GM19240 (cell line): Measurements from ENCODE around the gene DUSP19.
A peak's percentile ranks its signal among the peaks of the same experiment; 100 is the strongest.

Source experiments
- DNase-seq: peaks from one replicate; pipeline ENCODE4 v3.0.0; 2011; ENCODE audit warnings: low spot score; ENCODE audit not compliant: insufficient read length

Gene DUSP19

DNA sequence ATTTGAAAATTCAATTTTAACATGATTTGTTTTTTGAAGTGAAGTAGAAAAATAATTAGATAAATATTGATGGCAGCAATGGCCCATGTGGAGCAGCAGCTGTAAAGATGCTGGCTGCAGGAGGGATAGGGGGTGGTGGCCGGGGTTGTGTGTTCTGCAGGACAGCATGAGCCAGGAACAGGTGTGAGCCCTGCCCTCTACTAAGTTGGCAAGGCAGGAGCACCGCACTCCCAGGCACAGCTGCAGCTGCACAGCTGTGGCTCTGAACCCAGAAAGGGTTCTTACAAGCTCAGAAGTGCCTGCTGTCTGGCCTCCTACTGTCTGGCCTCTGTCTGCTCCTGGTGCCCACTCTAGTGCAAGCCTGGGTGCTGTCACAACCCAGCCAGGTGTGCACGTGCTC, 10.0 kb upstream of the DUSP19 start:
- DNase-seq: no peak

DNA sequence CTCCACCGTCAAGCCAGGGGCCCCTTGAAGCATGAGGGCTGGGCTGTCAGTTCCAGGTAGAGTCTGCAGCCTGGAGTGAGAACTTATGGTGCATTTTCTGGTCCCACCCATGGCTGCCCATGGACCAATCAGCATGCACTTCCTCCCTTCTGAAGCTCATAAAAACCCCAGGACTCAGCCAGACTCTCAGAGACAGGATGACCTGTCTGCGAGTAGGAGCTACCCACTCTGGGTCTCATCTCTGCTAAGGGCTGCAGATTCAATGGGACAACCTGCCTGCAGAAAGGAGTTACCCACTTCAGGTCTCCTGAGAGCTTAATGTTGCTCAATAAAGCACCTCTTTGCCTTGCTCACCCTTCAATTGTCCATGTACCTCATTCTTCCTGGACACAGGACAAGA, 9.4 kb upstream of the DUSP19 start:
- no peak for DNase-seq

DNA sequence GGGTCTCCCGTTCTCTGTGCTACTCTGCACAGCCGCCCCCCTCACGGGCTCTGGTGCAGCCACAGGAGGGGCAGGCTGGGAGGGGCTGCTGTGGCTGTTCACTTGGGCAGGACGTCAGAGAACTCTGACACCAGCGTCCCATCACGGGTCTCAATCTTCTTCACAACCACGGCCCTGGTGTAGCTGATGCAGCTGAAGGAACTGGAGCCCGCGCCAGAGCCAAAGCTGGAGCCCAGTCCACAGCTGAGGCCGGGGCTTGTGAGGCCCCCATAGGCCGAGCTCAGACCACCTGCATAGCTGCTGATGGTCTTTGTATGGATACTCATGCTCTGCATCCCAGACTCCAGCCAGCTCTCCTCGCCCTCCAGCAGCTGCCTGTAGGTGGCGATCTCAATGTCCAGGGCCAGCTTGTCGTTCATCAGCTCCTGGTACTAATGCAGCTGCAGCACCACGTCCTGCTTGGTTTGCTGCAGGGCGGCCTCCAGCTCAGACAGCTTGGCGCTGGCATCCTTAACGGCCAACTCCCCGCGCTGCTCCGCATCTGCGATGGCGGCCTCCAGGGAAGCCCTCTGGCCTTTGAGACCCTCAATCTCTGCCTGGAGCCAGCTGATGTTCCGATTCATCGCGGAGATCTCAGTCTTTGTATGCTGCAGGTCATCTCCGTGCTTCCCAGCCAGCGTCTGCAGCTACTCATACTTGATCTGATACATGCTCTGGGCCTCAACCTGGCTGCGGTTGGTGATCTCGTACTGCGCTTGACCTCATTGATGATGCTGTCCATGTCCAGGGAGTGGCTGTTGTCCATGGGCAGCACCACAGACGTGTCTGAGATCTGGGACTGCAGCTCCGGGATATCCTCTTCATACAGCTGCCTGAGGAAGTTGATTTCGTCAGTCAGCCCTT, 7.4 kb upstream of the DUSP19 start:
- no peak for DNase-seq

DNA sequence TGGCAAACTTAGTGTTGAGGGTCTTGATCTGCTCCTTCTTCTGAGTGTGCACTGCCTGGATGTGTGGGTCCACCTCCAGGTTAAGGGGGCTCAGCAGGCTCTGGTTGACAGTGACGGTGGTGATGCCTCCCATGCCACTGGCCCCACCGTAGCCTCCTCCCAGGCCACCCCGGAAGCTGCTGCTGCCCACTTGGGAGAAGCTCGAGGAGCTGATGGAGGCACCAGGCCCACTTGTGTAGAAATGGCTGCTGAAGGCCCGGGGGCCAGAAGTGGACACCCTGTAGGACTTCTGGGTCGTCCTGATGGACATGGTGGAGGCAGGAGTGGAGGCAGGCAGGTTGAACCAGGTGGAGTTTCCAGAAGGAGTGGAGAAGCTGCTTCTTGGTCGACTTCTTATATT, 6.4 kb upstream of the DUSP19 start:
- DNase-seq: no peak

DNA sequence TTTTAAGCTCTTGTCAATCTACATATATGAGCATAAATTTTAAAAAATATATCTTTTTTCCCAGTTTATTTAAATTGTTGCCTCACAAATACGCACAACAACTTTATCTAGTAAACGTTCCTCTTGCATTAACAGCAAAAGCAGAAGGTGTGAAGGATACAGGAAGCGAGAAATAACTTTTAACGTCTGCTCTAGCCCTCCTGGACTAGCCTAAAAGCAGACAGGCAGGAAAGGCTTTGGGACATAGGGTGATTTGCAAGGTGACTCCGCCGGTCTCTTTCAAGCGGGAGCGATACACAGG, 434 bp upstream of the DUSP19 start:
- no peak for DNase-seq

DNA sequence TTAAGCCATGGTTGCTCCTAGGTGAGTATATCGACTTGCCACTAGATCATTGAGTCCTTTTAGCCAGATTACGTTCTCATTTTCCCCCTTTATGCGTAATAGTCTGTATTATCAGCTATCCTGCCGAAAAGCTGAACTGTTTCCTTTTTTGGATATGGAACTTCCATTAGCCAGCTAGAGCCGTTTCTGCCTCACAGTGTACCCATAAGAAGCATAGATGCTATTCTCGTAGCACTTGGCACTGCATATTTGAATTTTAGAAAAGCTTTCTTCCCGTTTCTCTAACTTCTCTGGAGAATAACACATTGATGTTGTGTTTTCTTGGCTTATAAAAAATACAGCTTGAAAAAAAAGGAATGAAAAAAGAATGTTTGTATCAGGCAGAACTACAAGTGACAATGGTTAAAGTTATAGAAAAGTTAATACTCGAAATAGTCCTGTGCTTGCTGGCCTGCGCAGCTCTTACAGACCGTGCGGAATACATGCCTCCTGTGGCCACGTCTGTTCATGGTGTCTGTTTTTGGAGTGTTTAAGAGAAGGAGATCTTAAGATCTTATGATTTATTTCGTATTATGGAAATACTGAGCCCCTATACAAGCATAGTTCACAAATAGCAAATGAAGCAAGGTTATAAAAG, 710 bp downstream of the DUSP19 start:
- no peak for DNase-seq

DNA sequence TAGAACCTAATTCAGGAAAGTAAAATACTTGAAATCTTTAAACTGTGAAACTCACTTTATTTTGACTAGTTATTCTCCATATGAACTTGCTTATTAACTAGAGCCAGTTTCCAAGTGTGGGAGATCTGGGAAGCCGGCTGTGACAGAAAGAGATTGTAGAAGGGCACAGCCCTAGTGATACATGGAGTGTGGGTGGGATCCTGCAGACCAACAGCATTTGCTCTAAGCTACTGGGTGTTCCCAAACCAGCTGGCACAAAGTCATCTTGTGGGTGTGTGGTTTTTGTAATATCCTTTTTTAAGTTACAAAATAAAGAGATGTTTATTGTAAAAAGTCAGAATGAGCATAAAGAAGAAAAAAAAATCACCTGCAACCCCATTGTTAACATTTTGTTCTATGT, 3.4 kb downstream of the DUSP19 start:
- no peak for DNase-seq

DNA sequence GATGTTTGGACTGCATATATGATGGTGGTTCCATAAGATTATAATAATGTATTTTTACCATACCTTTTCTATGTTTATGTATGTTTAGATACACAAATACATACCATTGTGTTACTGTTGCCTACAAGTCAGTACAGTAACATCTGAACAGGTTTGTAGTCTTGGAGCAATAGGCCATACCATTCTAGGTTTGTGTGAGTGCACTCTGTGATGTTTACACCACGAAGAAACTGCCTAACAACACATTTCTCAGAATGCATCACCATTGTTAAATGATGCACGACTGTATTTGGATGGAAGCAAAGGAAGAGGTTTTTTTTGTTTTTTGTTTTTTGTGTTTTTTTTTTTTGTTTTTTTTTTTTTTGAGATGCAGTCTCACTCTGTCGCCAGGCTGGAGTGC, 9.5 kb downstream of the DUSP19 start:
- no peak for DNase-seq

DNA sequence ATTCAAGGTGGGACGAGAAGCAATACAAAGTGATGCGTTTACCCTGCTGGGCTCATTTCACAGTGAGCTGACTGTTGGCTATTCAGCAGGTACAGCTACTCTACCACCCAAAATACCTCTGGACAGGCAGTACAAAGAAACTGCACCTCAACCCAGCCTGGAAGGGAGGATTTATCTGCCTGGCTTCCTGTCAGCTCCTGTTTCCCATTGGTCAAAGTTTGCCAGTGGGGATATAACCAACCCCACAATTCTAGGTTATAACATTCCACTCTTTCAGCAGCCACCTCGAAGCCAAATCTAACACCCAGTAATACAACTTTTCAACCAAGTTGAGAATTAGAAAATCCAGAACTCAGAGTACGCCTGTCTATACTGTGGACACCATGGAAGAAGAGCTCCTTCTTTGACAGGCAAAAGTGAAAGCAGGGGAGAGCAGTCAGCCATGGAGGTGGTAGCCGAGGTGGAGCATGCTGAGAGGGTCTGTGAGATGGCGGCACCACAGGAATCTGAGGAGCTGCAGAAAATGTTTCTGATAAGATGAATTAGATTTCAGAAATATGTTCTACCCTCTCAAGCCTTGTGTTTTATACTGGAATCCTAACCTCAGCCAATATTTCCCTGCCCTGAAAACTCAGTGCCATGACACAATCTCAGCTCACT, 10.8 kb downstream of the DUSP19 start:
- DNase-seq: peak; percentile 8

DNA sequence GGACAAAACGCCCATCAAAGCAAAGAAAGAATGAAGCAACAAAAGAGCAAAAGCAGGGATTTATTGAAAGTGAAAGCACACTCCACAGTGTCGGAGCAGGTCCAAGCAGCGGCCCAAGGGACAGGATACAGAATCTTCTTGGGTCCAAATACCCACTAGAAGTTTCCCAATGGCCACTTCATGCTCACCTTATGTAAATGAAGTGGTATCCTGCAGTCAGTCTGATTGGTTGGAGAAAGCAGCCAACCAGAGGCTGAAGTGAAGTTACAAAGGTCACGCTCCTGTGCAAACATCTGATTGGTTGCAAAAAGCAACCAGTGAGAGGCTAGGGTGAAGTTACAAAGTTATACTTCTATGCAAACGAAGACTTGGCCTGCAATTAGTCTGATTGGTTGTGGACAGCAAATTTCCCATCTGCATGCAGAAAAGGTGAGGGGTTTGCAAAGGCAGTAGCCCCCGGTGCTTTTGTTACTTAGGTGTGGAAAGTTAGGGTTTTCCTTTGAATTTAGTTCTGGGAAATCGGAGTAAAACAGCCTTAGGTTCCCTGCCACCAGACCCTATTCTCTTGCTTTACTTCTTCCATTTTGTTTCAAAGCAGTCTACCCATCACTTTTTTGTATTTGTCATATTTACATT, 12.9 kb downstream of the DUSP19 start:
- DNase-seq: no peak

DNA sequence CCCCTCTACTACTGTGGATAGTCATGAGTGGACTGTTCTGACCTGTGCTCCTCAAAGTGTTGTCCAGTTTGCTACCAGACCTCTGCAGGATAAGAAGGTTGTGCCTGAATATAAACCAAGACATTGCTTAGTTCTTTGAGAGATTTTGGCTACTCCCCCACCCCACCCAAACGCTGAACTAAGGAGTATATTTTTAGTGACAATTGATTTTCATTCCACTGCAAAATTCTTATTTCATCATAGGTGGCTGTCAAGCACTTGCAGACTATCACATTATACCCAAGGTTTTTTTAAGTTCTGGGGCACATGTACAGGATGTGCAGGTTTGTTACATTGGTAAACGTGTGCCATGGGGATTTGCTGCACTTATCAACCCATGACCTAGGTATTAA, 13.4 kb downstream of the DUSP19 start:
- no peak for DNase-seq

DNA sequence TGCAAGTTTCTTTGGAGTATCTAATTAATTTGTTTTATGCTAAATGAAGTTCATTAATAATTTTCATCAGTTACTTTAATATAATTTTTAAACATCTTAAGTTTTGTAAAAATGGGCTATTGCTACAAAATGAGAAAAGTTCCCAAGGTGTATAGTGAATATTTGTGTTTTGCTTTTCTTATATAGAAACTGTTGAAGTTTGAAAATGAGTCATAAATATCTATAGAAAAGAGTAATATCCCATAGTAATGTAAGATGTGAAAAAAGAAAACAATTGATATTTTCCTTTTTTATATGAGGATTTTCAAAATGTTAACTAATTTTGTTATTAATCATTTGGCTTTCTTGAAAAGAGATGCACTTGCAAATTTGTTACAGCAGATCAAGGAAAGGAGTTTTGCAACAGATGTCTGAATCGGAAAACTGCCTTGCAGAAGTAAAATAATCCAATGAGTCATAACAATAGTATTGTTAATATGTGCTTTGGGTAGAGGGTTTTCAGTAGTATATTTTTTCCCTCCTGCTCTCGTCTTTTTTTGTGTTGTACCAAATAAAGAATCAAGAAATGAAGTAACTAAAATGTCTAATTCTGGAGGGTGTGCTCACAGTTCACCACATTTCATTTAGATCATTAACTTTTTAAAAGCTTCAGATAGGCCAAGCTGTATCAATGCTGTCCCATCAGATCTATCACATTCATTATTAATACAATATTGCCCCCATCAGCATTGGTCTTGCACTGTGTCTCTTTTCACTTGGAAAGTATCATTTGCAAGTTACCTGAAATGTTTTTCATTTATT, 15.5 kb downstream of the DUSP19 start:
- no peak for DNase-seq

DNA sequence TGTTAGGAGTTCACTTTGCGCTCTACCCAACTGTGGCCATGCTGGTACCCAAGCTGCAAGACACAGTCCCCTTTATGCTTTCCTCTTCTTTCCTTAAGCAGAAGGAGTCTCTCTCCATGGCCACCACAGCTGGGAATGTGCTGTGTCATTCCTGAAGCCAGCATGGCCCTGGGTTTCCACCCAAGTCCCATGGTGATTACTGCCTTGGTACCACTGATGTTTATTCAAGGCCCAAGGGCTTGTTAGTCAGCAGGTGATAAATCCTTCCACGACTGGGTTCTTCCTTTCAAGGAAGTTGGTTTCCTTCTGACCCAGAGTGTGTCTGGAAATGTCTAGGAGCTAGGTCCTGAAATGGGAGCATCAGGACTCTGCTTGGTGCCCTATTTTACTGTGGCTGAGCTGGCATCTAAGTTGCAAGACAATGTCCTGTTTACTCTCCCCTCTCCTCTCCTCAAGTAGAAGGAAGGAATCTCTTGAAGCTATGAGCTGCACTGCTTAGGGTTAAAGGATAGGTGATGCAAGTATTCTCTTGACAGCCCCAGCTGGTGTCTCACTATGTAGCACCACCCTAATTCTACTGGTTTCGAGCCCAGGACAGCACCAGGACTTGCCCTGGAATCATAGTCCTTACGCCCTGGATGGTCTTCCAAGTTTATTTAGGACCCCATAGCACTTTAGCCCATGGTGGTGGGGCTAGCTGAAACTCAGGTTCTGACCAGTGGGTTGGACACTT, 27.0 kb downstream of the DUSP19 start:
- DNase-seq: no peak

DNA sequence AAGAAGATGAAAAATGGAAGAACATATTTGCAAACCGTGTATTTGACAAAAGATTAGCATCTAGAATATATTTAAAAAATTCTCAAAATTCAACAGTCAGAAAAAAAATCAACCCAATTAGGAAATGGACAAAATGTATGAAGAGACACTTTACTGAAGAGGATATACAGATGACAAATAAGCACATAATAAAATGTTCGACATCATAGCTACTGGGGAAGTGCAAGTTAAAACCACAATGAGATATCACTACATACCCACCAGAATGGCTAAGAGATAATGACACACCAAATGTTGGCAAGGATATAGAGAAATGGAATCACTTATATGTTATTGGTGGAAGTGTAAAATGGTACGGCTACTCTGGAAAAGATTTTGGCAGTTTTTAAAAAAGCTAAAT, 34.0 kb downstream of the DUSP19 start:
- DNase-seq: no peak

DNA sequence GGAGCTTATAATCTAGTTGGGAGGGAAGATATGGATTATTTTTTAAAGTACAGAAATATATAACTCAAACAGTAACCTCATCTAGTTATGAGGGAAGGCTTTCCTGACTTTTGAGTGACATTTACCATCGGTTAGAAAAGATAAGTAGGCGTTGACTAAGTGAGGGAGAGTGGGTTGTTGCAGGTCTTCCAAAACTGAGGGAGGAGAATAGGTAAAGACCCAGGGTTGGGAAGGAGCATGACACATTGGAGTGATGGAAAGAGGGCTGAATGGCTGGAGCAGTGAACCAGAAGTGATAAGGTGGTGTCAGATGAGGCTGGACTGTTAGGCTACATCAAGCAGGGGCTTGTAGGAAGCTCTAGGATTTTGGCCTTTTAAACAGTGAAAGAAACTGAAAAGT, 35.1 kb downstream of the DUSP19 start:
- DNase-seq: no peak

DNA sequence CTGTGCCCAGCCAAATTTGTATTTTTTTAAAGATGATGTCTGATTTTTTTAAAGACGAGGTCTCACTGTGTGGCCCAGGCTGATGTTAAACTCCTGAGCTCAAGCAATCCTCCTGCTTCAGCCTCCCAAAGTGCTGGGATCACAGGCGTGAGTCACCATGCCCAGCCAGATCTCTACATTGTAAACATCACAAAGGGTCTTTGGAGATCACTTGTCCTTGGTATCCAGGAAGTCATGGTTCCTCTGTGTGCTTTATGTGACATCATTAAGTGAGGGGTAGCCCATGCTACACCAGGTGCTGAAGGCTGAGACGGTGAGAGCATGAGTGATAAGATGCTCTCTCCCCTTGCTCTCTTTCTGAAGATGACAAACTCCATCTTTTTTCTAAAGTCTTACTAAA, 38.7 kb downstream of the DUSP19 start:
- no peak for DNase-seq

DNA sequence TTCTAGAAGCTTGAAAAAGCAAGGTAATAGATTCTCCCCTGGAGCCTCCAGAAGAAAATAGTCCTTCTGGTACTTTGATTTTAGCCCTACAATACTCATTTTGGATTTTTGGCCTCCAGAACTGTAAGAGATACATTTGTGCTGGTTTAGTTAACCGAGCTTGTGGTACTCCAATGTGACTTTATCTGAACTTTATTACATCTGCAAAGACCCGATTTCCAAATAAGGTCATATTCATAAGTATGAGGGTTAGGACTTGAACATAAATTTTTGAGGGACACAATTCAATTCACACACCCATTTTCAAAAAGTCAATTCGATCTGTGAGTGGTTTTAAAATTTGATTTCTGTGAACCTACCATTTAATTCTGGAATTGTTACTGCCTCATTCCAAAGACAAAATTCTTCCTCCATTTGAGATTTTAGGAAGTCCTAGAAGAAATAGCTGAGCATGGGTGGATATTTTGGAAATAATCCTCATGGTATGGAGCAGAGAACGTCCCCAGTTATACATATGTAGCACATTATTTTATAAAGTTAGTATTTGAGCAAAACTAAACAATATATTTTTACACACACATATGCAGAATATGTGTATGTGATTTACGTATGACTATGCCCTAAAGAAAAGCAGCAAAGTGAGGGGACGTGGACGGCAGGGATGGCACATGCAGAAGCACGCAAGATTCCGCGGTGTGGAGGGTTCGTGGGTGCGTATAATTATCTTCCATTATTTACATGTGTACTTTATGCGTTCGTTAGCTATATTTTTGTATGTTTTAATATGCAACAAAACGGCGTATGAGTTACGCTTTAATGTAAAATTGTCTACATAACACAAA, 44.8 kb downstream of the DUSP19 start:
- DNase-seq: no peak

DNA sequence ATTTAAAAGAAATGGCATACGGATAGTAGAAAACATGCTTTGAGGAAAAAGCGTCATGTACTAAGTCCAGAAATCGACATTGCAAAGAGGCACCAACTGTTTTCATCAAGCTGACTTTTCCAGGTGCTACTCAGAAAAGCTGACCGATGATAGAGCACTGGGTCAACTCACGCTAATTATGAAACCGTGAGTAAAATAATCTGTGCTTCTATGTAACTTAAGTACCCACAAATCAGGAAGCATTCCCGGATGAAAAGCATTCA, 45.3 kb downstream of the DUSP19 start:
- no peak for DNase-seq

DNA sequence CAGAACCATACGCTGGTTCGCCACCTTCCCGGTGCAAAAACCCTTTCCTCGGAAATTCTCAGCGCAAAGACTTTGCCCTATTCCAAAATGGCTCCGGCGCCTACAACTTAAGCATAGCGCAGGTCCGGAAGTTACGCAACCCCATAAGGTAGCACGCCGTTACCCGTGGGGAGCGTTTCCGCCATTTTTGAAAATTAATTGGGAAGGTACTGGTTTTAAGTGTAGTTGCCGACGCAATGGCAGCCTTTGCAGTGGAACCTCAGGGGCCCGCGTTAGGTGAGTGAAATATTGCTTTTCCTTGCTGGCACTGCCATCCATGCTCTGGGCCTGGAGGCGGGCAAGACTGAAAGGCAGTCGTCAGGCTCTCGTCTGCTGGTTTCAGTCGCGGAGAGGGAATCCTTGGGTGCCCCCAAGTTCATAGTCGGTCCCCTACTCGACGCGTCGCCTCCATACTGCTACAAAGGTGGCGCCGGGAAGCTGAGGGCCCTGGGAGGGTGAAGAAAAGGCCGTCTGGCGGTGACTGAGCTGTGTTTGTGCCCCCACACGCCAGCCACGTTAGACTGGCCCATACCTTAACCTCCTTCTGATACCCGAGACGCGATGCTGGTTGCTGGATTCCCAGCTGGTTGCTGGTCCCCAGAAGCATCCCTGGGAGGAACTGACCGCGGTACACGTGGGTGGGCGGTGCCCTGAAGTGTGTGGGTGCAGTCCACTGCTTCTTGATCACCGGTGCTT, 45.8 kb downstream of the DUSP19 start, which contains the start of gene NUP35:
NUP35 (plus strand) TSS at position 222 of the 735 bp plus-strand sequence; CDS start at position 237, 15 bp downstream.
- DNase-seq: peak; percentile 43
